ENCODE data around the gene NANS.

DNA sequence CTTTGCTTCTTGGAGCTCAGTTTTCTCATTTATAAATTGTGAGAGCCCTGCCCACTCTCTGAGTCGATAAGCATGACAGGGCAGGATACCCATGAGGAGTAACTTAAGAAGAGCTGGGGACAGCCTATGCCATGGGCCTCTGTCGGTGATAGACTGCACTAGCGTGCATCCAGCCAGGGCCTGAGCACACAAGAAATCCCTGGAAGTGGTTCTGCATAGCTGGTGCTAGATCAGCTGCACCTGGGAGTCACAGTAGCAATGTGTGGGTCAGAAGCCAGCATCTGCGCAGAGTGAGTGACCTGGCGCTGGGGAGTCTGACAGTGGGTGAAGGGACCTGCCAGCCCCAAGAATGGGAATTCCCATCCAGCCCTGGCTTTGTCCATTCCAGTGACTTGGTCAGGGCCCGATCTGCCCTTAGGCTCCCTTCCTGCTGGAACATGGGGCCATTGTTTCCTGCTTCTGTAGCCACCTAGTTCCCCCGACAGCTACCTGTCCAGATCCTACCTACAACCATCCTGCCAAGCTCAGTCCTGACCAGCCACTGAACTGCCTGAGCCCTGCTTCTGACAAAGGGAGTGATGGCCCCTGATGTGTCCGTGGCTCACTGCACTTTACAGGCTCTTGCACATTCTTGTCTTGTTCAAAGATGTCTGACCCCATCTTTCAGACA, 35.9 kb upstream of the NANS start:
- TF ChIP-seq ZNF274 (IDR thresholded peaks at IDR 0.05; ENCODE audit: low read depth, low read length) (no peak), YY1 (IDR thresholded peaks at IDR 0.05; ENCODE audit: insufficient read depth, insufficient read length) (no peak), SUZ12 (IDR thresholded peaks at IDR 0.05; ENCODE audit: extremely low read depth, insufficient read depth, insufficient read length) (no peak)

All from NT2/D1 (cell line).